GM23338 (cell line): Measurements from ENCODE around the gene PPL.

ENCODE experiments used
- EZH2 ChIP-seq: fragments of 200-600 bp; sonication (generic); IDR thresholded peaks from one replicate; pipeline ENCODE4 v1.8.0; 2017; ENCODE audit warnings: antibody characterized with exemption, mild to moderate bottlenecking, low read depth; ENCODE audit not compliant: unreplicated experiment
- EZH2phosphoT487 ChIP-seq: fragments of 200-600 bp; sonication (generic); IDR thresholded peaks from one replicate; pipeline ENCODE4 v1.8.1; 2018; ENCODE audit warnings: antibody characterized with exemption; ENCODE audit not compliant: unreplicated experiment
- POLR2AphosphoS5 ChIP-seq: IDR thresholded peaks from 2 replicates; pipeline ENCODE4 v1.6.1; 2016; ENCODE audit warnings: antibody characterized with exemption, low read depth
- TF ChIP-seq, protein P1 (sequence below), 2 experiments: fragments of 200-600 bp in 1 of 2; sonication (generic) in 1 of 2; conservative IDR thresholded peaks; 2 replicates each; pipeline versions ENCODE4 v1.5.1 to v1.6.1; 2016 to 2017; ENCODE audit warnings: antibody characterized with exemption in 2 of 2, low read depth in 2 of 2, mild to moderate bottlenecking in 2 of 2, moderate library complexity in 1 of 2
- TF ChIP-seq, protein P2 (sequence below): IDR thresholded peaks from one replicate; pipeline ENCODE4 v1.6.1; 2018; ENCODE audit warnings: antibody characterized with exemption; ENCODE audit not compliant: unreplicated experiment

DNA sequence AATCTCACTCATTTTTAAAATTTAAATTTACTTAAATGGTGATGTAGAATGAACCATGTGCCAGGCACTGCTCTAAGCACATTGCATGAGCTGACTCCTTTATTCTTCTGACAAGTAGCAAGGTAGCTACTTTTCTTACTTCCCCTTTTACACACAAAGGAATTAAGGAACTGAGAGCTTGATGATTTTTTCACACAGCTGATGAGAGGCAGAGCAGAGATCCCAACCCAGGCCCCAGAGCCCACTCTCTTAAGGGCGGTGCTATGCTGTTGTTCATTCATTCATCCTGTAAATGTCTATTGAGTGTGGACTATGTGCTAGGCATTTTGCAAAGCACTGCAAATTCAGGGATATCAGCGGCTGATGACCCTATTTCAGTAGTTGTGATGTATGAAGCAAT, 39.1 kb upstream of the PPL start:
- TF ChIP-seq, protein P1, sequence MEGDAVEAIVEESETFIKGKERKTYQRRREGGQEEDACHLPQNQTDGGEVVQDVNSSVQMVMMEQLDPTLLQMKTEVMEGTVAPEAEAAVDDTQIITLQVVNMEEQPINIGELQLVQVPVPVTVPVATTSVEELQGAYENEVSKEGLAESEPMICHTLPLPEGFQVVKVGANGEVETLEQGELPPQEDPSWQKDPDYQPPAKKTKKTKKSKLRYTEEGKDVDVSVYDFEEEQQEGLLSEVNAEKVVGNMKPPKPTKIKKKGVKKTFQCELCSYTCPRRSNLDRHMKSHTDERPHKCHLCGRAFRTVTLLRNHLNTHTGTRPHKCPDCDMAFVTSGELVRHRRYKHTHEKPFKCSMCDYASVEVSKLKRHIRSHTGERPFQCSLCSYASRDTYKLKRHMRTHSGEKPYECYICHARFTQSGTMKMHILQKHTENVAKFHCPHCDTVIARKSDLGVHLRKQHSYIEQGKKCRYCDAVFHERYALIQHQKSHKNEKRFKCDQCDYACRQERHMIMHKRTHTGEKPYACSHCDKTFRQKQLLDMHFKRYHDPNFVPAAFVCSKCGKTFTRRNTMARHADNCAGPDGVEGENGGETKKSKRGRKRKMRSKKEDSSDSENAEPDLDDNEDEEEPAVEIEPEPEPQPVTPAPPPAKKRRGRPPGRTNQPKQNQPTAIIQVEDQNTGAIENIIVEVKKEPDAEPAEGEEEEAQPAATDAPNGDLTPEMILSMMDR (conservative IDR thresholded peaks at IDR 0.05; ENCODE audit: low read depth in 2 of 2) = no peak
- TF ChIP-seq POLR2AphosphoS5 = no peak
- TF ChIP-seq, protein P2, sequence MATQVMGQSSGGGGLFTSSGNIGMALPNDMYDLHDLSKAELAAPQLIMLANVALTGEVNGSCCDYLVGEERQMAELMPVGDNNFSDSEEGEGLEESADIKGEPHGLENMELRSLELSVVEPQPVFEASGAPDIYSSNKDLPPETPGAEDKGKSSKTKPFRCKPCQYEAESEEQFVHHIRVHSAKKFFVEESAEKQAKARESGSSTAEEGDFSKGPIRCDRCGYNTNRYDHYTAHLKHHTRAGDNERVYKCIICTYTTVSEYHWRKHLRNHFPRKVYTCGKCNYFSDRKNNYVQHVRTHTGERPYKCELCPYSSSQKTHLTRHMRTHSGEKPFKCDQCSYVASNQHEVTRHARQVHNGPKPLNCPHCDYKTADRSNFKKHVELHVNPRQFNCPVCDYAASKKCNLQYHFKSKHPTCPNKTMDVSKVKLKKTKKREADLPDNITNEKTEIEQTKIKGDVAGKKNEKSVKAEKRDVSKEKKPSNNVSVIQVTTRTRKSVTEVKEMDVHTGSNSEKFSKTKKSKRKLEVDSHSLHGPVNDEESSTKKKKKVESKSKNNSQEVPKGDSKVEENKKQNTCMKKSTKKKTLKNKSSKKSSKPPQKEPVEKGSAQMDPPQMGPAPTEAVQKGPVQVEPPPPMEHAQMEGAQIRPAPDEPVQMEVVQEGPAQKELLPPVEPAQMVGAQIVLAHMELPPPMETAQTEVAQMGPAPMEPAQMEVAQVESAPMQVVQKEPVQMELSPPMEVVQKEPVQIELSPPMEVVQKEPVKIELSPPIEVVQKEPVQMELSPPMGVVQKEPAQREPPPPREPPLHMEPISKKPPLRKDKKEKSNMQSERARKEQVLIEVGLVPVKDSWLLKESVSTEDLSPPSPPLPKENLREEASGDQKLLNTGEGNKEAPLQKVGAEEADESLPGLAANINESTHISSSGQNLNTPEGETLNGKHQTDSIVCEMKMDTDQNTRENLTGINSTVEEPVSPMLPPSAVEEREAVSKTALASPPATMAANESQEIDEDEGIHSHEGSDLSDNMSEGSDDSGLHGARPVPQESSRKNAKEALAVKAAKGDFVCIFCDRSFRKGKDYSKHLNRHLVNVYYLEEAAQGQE = no peak
- no peak for TF ChIP-seq EZH2
- TF ChIP-seq EZH2phosphoT487 = no peak
